GM03348 (cell line): ENCODE data around the gene IGFL4.

Experiments used
- DNase-seq: peaks from one replicate; pipeline ENCODE4 v3.0.0; 2012; ENCODE audit warnings: low spot score

IGFL4 gene

GRCh38 chr19:46063201-46063600, 22.4 kb upstream of the IGFL4 start:
- DNase-seq, result no peak

- DNase-seq, result no peak
These were observed 19.2 kb upstream of the IGFL4 start for GRCh38 chr19:46060012-46060411.

- no peak for DNase-seq
These were observed 18.0 kb upstream of the IGFL4 start for GRCh38 chr19:46058778-46059177.

GRCh38 chr19:46056536-46056935, 15.7 kb upstream of the IGFL4 start:
- no peak for DNase-seq

DNA sequence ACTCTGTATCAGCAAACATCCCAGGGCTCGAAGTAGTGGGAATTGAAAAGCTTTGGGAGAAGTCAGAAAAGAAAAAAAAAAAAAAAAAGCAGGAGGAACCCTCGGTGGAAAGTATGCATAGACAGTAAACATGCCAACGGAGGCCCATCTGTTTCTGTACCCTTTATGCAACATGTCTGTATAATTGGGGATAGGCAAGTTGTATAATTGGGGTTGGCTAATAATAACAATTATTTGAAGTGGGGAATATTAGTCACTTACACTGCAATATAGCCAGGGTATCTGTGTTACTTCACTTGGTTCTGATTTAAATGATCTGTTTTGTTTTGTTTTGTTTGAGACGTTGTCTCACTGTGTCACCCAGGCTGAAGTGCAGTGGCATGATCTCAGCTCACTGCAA, 12.1 kb upstream of the IGFL4 start:
- no peak for DNase-seq

GRCh38 chr19:46049597-46049996, 8.8 kb upstream of the IGFL4 start:
- DNase-seq, result no peak

DNA sequence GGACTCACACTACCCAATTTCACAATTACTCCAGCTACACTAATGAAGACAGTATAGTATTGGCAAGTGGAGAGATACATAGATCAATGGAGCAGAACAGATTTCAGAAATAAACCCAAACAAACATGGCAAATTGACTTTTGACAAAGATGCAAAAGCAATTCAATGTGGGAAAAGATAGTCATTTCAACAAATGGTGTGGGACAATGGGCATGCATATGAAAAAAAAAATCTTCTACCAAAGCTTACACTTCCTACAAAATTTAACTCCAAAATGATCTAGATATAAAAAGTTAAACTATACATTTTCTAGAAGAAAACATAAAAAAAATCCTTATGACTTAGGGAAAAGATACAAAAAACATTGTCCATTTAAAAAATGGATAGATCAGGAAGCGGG, 2.7 kb upstream of the IGFL4 start:
- no peak for DNase-seq

DNA sequence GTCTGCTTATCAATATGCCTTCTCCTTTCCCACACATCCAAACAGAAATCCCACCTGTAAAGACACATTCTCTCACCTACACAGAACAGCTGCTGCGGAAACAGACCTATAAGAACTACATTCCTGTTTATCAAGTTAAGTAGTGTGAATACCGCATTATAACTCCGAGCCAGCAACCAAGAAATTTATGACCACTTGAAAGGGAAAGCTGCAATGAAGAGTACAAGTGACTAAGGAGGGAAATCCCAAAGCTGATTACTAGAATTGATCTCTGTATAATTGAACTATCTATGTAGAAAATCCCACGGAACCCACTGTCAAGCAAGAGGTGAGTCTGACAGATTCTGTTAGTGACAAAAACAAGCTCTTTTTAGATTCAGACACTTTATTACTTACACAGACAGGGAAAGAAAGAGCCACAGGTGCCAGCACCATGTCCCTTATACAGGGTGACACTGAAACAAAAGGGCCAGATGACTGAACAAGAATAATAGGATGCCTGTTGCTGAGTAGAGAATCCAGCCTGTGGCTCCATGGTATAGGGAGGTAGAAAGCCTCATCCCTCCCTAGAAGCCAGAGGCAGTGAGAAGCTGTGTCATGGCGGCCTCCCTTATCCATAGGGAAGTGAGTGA, 1.6 kb upstream of the IGFL4 start:
- no peak for DNase-seq

DNA sequence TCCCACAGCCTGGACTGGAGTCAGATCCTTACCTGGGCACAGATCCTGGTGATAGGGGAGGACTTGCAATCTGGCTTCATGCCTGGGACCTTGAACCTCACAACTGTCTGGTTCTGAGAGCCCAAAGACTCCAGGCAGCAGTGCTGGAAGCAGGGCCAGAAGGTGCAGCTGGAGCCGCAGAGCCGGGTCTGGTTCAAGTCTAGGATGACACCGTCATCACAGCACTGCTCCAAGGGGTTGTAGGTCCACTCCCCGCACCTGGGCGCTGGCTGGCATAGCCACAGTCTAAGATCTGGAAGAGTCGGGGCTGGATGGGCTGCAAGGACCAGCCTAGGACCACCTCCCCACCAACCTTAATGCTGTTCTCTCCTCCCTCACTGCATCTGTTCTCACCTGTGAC, 677 bp downstream of the IGFL4 start:
- no peak for DNase-seq

DNA sequence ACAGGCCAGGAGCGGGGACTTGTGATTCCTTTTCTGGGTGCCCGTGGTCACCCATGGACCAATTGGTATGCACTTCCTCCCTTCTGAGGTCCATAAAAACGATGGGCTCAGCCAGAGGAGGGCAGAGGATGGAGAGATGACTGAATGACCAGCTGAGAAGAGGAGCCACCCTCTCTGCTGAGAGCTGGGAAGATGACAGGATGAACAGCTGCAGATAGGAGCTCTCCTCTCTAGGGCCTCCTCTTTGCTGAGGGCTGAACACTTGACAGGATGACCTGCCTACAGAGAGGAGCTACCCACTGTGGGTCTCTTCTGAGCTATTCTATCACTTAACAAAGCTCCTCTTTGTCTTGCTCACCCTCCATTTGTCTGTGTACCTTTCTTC, 4.1 kb downstream of the IGFL4 start:
- DNase-seq, result no peak

DNA sequence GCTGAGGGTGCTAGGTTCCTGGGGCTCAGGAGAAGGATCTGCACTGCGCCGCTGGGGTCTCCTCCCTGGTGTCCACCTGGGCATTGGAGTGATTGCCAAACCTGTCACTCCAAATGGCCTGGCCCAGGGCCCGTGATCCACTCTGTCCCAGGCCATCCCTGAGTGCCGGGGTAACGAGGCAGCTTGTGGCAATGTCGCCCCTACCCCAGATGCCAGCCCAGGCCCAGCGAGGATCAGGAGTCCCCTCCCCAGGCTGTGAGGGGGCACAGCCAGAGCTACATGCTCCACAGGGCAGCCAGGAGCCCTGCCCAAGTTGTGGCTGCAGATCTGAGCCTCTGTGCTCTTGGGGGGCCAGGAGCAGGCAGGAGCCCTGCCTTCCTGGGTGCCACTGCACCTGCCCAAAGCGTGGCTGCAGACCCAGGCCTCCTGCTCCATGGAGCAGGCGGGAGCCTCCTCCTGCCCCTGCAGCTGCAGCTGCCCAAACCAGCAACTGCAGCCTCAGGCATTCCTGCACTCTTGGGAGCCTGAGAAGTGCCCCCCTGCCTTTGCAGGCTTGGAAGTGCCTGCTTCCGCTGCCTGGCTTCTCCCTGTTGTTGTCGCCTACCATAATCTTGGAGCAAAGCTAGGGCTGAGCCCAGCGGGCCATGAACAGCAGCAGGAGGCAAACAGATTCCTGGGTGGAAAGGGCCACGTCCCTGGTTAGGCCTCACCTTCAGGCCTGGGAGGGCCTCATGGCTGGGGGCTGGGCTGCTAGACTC, 4.6 kb downstream of the IGFL4 start:
- DNase-seq, result no peak

DNA sequence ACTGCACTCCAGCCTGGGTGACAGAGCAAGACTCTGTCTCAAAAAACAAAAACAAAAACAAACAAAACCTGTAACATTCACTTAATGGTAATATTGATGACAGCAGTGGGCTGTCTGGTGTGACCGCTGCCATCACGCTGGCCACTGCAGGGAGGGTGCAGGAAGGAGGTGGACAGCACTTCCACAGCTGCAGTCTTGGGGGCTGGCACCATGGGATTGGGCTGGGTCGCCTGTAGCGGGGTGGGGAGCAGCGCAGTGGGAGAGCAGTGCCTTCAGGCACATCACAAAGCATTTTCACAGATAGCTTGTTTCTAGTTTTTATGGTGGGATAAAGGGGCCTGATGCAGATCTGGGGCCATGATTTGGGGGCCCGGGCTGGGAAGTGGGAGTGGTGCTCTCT, 5.3 kb downstream of the IGFL4 start:
- no peak for DNase-seq

DNA sequence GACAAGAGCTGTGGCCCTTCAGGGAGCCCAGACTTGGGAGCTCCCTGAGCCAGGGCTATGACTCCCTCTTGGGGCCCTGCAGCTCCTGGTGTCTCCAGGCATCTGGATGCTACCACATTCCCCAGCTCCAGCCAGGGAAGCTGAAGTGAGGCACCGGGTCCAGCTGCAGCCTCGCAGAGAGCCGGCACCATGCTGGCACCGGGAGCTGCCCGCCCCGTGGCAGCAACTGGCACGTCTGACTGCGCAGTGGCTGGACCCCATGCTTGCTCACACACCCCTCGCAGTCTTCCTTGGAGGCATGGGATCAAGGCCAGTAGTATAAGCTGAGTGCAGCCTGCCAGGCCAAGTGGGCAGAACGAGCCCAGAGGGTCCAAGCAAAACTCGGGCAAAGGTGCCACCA, 7.4 kb downstream of the IGFL4 start:
- no peak for DNase-seq

- DNase-seq, result no peak
These were observed 8.2 kb downstream of the IGFL4 start for GRCh38 chr19:46032597-46033025.

DNA sequence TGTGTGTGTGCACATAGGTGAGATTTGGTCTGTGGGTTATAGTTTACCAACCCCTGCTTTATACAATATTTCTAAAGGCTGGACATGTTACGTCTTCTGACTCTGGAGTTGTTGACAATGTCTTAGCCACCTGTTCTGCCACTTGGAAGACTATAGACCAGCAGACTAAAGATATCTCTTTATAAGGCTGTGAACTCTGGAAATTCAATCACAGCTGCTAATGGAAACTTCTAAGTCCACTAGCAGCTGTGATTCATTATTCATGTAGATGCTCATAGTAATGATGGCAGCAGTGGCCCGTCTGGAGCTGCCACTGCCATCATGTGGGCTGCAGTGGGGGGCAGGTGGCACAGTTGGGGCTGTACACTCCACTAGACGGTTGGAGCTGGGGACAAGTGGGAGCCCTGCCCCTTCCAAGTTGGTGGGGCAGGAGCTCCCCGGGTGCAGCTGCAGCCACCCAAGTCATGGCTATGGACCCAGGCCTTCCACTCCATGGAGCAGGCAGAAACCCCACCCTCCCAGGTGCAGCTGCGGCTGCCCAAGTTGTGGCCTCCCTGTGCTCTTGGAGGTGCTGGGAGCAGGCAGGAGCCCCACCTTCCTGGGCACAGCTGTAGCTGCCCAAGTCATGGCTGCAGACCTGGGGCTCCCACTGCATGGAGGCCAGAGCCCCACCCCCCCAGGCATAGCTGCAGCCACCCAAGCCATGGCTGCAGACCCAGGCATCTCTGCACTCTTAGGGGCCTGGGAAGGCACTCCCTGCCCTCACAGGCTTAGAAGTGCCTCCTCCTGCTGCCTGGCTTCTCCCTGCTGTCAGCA, 8.8 kb downstream of the IGFL4 start:
- no peak for DNase-seq

DNA sequence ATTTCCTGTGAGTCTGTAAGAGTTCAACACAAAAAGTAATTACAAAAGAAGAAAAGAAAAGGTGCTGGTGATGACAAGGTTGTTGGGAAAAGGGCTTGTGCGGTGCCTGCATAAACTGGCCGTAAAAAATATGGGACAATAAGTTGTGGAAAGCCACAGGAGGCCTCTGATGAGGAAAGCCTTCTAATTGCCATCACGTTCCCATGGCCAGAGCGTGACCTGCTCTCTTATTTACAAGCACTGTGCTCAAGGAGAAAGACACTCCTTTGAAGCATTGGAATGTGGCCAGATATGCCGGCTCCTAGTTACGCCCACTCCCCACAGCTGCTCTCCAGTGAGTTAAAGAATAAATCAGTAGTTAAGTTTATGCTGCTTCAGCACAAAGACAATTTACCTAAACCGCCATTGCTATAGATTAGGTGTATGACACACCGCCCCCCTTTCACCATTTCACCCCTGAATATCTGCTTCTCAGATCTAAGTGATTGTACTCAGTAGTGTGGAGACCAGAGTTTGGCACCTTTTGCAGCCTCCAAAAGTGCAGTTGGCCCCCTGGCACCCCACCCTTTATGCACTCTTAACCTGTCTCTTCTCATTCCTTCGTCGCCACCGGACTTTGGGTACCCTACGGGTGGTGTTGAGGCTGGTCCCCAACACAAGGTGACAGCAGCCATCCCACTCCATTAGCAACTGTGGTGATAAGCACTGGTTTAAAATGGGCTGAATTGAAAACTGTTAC, 9.8 kb downstream of the IGFL4 start:
- no peak for DNase-seq

DNA sequence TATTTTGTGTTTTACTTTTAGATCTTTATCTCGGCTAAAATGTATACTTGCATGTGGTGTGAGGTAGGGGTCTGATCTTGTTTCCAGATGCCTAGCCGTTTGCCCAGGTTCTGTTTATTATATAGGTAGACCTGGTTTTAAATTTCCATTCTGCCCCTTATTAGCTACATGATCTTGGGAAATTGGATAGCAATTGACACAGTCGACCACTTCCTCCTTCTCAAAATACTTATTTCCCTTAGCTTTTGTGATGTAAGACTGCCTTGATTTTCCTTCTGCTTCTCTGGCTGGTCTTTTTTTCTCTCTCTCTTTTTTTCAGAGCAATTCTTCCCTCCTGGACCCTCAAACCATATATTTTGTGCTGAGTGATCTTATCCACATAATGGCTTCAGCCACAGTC, 15.0 kb downstream of the IGFL4 start:
- no peak for DNase-seq

DNA sequence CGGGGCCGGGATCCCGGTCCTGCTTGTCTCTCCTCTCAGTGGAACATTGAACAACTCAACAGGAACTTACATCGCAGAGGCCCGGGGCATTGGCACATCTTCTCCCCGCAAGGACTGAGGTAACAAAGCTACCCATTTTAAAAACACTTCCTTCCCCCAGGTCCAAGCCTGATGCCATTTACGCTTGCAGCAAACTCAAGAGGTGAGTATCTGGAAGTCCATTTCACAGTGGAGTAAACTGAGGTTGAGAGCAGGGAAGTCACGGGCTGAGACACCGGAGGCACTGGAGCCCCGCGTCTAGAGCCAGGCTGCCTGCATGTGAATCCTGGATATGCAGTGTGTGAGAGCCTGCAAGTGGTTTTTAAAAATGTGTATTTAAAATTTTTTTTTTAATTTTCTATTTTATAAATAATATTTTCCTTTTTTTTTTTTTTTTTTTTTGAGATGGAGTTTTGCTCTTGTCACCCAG, 17.5 kb downstream of the IGFL4 start:
- DNase-seq, result no peak

DNA sequence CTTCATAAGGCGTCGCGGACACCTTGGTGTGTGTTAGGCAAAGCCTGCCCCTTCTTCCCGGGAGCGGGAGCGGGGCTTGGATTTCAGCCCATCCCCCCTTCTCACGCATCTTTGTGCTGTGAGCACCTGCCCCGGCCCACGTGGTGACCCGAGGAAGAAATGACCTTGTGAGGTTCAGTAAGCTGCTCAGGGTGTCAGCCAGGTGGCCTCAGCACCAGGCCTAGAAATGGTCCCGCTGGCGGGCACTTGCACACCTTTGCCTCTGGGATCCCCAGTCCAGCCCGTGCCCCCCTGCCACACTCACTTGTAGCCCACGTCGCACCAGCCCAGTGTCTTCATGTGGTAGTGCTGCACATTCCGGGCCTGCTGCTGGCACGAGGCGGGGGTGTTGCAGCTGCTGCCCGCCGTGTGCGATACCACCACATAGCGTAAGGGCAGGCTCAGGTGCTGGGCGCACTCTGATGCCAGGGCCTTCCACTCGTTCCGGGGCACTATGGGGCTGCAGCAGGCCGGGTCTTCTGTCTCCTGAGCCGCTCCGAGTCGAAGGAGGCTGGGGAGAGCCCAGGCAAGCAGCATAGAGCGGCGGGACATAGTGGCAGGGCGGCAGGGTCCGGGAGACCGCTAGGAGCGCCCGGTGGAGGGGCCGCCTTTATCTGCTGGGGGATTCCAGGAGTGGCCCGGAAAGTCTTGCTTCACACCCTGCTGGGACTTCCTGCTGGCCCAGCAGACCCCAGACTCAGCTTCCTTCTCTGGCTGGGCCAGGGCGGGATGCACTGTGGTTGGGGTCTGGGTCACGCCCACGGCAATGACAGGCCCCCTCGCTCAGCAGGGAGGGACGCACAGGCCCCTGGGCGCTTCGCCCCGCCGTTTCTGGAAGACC, 18.1 kb downstream of the IGFL4 start, which contains the start of gene PGLYRP1:
Gene PGLYRP1 (minus strand): TSS at position 623 of the 880 bp plus-strand sequence. CDS start 32 bp downstream, at position 591.
- no peak for DNase-seq

DNA sequence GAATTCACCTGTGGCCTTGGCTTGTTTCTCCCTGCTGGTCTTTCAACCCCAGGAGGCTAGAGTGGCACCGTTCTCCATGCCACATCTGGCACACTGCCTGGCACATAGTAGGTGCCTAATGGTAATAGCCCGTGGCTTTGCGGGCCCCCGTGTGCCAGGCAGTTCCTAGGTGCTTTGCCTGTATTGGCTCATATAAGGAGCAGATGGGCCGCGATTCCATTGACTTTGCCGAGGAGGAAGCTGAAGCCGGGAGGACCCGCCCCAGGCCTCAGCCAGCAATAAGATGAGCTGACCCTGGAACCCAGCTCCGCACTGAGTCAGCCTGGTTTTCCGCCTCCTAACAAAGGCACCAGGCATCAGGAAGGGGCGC, 18.8 kb downstream of the IGFL4 start:
- DNase-seq, result no peak

GRCh38 chr19:46021531-46022041, 19.2 kb downstream of the IGFL4 start:
- no peak for DNase-seq
